NCI-H446 (cell line): Measurements from ENCODE around the gene DDX19B.
A peak's percentile ranks its signal among the peaks of the same experiment; 100 is the strongest.
"Not testable (repeated sequence)": the region's sequence is repeated elsewhere in the genome, so short reads cannot be mapped to it uniquely, and the experiment has no call there.

Experiments
- DNase-seq, 2 experiments: peaks; one replicate each; lab custom pipeline; 2025; lab: John Stamatoyannopoulos, UW

Gene DDX19B

DNA sequence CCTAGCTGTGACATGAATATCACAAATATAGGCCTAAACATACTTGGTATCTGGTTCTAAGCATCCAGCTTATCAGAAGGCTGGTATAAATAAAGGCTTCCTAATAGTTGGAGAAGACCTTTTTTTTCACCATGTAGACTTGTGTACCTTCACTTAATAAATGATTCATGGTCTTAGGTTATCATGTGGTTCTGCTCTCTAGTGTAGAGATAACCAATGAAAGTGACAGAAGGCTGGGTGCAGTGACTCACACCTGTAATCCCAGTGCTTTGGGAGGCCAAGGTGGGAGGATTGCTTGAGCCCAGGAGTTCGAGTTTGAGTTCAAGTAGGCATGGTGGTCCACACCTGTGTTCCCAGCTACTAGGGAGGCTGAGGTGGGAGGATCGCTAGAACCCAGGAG is 50.8 kb downstream of the DDX19B start:
- DNase-seq = no peak

DNA sequence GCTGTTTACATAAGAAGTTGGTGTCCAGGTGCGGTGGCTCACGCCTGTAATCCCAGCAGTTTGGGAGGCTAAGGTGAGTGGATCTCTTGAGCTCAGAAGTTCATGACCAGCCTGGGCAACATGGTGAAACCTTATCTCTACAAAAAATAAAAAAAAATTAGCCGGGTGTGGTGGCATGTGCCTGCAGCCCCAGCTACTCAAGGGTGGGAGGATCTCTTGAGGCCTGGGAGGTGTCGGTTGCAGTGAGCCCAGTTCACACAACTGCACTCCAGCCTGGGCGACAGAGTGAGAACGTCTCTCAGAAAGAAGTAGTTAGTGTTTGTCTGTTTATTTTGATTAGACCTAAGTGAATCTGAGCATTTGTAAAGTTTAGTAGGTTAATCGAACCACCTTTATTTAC is 60.6 kb downstream of the DDX19B start:
- DNase-seq = no peak

DNA sequence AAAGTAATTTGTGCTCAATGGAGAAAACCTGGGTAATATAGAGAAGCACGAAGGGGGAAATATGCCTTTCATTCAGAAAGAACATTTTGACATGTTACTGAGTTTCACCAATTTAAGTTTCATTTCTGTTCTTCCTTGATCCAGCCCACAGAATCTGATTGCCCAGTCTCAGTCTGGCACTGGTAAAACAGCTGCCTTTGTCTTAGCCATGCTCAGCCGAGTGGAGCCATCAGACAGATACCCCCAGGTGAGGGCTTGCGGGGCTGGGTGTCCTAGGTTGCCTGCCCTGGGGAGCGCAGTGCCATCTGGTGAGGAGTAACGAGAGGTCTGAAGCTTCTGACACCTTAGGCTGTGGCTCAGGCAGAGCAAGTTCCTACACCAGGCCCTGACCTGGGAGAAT is 65.4 kb downstream of the DDX19B start:
- no peak for DNase-seq

DNA sequence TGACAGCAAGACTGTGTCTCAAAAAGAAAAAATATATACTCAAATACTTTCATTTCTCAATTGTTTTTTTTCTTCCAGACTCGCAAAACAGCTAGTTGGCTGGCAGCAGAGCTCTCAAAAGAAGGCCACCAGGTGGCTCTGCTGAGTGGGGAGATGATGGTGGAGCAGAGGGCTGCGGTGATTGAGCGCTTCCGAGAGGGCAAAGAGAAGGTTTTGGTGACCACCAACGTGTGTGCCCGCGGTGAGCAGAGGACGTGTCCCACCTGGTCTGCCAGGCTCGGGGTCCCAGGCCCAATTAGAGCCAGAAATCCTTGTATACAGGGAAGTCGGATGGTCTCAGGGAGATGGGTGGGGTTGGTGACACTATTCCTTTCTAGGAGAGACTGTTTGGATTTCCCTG is 71.2 kb downstream of the DDX19B start:
- DNase-seq = not testable (repeated sequence)

DNA sequence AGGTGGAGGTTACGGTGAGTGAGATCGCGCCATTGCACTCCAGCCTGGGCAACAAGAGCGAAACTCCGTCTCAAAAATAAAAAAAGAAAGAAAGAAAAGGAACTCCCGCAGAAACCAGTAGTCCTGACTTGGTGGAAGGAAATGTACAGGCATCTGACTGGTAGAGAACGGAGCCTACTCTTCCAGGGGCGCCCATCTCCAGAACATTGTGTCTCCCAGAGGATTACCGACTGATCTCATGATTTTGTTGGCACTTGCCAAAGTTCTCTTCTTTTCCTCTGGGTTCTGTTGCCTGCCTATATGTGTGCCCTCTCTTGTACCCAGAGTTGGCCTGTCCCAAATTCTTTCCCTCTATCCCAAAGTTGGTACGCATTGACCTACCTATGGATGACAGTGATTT is 71.9 kb downstream of the DDX19B start:
- no peak for DNase-seq

DNA sequence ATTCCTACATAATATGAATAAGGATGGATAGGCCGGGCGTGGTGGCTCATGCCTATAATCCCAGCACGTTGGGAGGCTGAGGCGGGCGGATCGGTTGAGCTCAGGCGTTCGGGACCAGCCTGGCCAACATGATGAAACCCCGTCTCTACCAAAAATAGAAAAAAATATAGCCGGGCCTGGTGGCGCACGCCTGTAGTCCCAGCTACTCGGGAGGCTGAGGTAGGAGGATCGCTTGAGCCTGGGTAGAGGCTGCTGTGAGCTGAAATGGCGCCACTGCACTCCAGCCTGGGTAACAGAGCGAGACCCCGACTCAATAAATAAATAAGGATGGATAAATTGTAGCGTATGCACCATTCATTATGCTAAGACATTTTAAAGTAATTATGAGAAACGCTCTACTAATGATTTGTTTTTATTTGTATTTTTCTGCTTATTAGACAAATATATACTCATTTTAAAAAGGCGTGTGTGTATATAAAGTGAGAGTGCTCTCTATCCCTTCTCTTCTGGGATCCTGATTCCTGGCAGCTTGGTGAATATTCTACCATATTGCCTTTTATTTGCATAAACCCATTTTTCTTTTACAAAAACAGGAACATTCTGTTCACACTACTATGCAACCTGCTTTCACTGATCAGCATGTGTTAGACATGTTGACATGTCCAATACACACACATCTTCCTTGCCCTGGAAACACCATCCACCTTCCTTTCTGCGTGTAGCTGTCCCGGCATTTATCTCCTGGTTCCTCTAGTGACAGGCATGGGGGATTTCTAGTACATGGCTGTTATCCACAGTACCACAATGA is 74.1 kb downstream of the DDX19B start:
- DNase-seq = no peak

DNA sequence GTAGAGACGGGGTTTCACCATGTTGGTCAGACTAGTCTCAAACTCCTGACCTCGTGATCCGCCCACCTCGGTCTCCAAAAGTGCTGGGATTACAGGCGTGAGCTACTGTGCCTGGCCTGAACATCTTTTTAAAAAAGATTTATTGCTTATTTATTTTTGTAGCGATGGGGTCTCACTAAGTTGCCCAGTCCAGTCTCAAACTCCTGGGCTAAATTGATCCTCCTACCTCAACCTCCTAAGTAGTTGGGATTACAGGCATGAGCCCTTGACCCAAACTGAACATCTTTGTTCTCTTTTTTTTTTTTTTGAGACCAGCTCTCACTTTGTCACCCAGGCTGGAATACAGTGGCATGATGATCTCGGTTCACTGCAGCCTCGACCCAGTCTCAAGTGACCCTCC is 75.2 kb downstream of the DDX19B start:
- DNase-seq = no peak

DNA sequence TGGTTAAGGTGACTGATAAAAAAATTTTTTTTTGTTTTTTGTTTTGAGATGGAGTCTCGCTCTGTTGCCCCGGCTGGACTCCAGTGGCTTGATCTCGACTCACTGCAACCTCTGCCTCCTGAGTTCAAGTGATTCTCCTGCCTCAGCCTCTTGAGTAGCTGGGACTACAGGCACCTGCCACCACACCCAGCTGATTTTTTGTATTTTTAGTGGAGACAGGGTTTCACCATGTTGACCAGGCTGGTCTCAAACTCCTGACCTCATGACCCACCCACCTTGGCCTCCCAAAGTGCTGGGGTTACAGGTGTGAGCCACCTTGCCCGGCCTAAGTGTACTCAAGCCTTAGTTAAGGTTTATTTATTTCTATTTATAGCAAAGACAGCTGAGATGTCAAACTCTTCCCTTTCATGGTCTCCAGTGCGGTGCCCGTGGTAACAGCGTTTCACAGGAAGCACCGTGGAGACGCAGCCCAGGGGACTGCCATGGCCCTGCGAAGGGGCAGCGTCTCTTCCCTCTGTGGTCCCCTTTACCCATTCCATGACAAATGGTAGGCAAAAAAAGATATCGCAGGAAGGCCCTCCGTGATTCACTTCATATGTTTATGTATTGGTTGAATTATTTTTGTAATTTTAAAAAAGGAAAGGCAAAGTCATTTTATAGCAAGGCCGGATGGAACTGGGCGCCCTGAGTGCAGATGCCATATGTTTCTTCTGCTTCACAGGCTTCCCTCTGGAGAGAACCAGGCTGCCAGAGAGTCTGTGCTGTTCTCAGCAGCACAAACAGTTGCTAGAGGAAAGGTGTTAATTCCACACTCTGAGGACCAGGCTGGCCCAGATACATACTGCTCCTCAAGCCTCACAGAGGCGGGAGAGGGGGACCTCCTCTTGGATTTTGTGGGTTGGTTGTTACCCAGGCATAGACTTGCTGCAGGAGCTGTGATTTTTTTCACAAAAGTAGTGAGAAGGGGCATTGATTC is 76.9 kb downstream of the DDX19B start:
- DNase-seq = no peak

DNA sequence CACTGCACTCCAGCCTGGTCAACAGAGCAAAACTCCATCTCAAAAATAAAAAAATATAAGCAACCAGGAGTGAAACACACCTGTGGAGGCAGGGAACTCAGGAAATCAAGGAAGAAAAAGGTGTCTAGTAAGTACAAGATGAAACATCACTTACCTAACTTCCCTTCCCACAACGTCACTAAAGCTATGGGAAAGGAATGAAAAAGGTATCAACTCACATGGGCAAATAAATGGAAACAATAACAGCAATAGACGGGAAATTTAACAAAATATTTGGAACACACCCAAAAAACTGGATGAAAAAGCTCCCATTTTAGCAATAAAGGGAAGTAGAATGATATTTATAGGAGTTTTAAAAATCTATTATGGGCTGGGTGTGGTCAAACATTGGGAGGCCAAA is 78.8 kb downstream of the DDX19B start:
- DNase-seq = no peak

DNA sequence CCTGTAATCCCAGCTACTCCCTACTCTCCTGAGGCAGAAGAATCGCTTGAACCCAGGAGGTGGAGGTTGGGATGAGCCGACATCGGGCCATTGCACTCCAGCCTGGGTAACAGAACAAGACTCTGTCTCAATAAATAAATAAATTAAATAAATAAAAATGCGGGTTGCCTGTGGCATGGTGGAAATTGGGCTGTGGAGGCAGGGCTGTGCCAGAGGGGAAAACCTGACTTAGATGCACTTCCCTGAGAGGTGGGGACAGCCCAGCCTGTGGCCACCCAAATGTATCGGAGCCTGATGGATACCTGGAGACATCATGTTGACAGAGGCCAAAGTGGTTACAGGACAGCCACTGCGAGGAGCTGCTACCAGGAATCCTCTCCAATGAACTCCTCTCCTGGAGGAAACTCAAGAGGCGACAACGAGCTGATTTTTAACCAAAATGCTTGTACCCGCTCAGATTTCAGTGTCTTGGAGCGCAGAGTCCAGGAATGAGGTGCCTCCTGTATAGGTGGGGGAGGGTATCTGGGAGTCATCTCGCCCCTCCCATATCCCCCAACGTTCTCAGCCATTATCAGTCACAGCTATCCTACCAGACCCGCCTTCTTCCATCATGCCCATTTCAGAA is 80.0 kb downstream of the DDX19B start:
- DNase-seq = no peak

DNA sequence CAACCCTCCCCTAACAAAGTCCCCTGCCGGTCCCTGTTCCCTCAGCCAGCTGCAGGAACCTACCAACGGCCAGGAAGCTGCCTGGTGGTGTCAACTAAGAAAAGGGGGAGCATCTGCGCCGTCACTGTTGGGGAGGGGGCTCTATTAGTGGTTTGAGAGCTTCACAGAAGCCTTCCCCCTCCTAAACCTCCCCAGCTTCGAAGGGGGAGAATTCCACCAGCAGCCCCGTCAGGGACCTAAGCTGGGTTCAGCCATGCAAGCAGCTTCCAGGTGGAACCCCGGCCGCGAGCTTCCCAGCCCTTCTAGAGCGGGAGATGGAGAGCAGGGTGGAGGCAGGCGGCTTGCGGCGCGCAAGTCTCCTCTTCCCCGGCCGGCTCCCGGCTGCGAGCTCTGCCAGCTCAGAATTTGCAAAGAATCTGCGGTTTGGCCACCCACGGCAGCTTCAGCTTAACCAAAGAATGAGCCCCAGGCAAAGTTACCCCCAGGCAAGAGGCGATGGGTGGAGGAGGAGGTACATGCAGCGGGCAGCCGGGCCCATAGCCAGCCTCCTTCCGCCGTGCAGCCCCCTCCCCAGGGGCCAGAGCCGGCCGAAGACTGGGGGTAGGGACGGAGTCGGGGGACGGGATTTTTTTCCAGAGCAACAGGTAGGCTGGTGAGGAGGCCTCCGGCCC is 81.4 kb downstream of the DDX19B start:
- no peak for DNase-seq

DNA sequence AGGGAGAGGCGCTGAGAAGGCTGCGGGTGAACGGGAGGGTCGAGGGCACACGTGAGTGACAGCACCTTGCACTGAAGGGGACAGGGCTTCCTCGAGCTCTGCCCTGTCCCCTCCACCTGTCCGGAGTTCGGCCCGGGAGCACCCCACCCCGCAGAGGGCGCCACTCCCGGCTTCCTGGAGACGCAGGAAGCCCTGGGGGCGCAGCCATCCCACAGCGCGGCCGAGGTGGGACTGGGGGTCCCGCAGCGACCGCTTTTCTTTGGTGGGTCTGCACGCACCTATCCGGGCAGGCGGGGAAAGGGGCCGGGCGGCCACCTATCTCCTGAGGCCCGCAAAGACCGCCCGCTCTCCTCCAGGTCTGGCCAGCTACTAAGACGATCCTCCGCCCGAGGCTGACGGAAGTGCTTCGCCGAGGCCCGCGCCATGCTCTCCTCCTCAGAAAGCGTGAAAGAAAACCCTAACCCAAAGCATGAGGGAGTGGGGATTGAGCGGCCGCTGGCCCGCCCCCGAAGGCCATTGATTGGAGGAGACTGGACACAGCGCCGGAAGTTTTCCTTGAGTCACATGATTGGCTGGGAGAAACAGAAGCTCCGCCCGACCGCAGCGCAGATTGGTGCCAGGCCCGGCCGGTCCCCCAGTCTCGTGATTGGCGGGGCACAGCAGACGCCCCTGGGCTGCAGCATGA is 82.1 kb downstream of the DDX19B start:
- peak; percentile 81 to 94 for DNase-seq

DNA sequence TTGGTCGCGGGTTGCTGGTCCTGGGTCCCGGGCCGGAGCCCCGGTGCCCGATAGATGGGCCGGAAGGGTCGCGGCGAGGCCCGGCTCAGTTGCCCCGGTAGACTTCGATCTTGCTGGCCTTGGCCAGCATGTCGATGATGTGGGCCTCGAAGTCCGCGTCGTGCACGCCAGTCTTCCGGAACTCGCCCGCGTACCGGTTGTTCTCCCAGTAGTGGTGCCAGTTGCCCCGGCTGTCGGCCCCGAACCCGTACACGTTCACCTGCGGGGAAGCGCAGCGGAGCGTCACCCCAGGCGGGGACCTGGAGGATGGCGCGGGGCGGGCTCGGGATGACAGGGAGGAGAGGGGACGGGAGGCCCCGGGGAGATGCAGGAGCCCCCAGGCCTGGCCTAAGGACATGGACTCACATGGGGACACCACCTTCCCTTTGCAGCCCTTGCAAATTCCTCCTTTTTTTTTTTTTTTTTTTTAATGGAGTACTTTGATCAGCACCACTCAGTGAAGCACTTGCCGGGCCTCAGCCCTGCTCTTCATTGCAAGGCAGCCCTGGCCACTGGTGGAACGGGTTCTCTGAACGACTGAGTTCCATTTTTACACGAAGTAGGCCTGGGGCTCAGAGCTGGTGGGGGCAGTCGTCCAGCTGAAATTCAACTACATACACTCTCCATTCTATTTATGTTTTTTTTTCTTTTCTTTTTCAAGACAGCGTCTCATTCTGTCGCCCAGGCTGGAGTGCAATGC is 82.8 kb downstream of the DDX19B start:
- DNase-seq = no peak

DNA sequence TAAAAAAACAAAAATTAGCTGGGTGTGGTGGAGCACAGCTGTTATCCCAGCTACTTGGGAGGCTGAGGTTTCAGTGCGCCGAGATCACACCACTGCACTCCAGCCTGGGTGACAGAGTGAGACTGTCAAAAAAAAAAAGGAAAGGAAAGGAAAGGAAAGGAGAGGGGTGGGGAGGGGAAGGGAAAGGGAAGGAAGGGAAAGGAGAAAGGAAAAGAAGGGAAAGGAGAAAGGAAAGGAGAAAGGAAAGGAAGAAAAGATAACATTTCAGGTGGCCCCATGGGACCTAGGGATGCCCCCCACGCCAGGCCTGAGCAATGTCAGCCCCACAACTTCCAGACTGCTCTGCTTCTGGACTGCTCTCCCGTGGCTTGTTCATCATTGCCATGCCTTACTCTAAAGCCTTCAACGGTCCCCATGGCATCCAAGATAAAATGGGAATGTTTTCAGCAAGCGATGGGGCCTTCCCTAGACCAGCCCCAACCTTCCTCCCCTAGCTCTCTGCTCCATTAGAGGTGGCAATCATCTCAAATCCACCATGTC is 84.5 kb downstream of the DDX19B start:
- no peak for DNase-seq
